Activated naive CD4-positive, alpha-beta T cell treated with anti-CD3 and anti-CD28 coated beads, Interleukin-2, amount 50 U/mL, for 16 hours (primary cell): Measurements from ENCODE around the gene RPS21.

Source experiments
- DNase-seq: peaks from one replicate; pipeline ENCODE4 v3.0.0-alpha.2; 2020

RPS21 gene

DNA sequence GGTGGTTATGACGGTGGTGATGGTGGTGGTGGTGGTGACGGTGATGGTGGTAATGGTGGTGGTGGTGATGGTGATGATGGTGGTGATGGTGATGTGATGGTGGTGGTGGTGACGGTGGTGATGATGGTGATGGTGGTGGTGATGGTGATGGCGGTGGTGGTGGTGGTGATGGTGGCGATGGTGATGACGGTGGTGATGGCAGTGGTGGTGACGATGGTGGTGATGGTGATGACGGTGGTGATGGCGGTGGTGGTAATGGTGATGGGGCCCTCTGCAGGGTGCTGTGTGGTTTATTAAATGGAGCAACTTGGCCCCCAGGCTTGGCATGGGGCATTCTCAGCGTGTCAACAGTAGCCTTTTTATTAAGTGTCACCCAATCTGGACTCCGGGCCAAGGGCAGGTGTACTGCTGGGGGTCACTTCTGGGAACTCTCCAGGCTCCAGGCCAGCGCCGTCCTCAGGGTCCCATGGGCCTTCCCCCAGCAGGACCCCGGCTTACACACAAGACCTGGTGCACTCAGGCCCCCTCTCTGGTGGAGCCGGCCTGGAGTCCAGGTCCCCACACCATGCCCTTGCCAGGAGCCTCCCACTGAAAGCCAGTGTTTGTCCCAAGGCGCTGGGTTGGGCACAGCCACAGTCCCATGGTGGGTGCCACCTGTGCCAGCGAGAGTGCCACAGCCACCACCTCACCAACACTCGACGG is 11.4 kb downstream of the RPS21 start:
- no peak for DNase-seq

DNA sequence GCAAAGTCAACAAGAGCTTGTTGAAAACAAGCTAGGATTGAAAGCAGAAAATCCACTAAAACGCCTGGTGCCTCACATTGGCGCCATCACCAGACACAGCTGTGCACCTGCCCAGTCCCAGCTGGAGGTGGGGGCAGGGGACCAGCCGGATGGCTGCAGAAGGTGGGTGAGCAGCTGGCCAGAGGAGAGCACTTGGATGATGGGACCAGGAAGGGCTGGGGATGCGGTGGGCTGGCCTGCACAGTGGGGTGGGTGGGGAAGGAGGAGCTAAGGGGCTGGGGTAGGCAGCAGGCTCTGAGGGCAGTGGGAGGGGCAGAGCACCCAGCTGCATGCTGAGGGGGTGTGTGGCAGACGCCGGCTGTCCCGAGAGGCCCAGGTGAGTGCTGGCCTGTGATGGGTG is 13.1 kb downstream of the RPS21 start:
- no peak for DNase-seq

DNA sequence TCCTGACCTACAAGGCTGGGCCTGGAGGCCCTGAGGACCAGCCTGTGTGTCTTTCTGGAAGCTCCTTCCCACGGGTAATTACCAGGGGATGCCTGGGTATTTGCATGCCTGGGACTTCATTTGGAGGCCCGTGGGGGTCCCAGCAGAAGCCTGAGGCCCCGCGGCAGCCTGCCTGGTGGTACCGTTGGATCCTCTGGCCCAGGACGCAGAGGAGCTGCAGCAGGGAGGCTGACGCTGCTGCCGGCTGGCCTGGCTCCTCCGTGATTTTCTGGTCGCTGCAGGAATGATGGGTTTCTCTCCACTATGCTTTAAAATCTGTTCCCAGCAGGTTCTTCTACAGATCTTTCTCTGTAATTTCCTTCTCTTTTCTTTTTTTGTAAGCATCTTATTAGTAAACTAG is 13.6 kb downstream of the RPS21 start:
- DNase-seq = no peak

DNA sequence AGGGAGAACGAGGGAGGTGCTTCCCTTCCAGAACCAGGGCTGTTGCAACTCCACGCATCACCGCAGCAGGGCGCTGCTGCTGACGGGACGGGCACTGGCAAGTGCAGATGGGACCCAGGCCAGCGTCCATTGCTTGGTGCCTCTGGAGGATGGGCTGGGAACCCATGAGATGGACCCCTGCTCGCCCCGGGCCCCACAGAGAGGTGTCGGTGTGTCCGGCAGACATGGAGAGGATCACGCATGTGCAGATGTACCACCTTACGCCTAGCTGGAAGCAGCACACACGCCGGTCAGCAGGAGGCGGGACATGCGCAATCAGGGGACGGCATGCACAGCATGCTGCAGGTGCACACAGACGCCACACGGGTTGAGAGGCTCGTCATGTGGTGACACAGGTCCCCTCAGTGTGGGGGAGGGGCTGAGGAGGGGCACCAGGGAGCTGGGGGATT is 14.5 kb downstream of the RPS21 start:
- no peak for DNase-seq

DNA sequence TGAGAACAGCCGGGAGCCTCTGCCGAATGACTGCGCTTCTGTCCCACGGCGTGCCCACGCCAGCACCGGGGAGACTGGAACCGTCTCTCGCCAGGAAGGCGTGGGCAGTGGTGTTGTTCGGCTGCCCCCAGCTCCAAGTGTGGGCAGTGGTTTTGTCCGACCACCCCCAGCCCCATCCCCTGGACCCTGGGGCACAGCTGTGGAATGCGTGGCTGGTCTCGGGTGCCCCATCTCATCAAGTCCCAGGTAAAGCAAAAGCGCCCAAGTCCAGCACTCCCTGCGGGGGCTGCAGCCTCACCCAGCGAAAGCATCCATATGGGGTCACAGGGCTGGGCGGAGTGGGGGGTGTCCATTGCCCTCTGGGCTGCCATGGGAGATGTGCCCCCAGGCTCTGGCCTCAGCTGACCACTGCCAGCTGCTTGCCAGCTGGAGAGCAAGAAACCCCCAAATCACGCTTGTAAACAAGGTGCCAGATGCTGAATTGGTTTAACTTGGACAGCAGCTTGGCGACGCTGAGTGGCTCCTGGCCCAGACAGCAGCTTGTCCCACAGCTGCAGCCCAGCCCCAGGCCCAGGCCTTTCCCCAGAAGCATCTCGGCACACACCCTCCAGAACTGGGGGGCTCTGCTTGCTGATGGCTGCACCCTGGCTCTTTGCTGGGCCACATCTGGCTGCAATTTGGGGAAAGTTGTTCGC is 15.7 kb downstream of the RPS21 start:
- DNase-seq = no peak

DNA sequence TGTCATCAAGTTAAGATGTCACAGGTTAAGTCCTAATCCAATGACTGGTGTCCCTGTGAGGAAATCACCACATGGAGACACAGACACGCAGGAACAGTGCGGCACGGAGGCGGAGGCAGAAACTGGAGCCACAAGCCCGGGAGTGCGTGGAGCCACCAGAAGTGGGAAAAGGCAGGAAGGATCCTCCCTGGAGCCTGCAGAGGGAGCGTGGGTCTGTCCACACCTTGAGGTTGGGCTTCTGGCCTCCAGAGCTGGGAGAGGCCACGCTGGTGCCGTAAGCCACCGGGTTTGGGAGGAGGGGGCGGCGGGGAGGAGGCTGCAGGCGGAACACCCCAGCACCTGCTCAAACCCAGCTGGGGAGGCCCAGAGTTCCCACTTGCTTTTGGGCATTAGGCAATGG is 16.4 kb downstream of the RPS21 start:
- DNase-seq = no peak

DNA sequence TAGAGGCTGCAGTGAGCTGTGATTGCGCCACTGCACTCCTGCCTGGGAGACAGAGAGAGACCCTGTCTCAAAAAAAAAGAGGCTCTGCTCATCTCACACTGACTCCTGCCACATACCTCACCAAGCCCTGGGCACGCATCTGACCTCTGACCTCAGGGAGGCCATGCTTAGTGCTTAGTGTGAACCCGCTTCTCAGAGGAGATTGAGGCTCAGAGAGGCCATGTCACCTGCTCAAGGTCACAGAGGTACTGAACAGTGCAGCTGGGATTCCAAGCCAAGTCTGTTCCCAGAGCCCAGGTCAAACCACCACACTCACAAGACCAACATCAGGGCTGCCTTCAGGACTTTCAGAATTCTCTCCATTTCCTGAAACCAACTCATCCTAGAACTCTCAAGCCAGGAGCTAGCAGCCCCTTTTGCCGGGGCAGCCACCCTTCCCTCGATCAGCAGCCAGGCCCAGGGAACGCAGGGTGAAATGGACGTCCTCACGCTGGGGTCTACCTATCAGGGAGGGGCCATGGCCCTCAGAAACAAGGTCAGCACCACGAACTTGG is 17.3 kb downstream of the RPS21 start:
- DNase-seq = no peak

DNA sequence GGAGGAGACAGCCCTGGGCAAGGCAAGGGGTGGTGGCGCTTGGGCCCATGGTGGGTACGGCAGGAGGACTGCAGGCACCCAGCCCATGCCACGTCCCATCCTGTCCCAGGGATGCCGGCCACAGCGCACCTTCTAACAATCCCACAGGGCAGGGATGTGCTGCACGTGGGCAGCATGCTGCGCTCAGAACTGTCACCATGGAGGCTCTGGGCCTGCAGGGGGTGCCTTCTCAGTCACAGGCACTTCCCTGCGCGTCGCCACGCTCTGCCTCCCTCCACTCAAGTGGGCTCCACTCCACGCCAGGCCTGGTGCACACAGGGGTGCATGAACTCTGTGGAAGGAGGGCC is 17.8 kb downstream of the RPS21 start:
- no peak for DNase-seq

DNA sequence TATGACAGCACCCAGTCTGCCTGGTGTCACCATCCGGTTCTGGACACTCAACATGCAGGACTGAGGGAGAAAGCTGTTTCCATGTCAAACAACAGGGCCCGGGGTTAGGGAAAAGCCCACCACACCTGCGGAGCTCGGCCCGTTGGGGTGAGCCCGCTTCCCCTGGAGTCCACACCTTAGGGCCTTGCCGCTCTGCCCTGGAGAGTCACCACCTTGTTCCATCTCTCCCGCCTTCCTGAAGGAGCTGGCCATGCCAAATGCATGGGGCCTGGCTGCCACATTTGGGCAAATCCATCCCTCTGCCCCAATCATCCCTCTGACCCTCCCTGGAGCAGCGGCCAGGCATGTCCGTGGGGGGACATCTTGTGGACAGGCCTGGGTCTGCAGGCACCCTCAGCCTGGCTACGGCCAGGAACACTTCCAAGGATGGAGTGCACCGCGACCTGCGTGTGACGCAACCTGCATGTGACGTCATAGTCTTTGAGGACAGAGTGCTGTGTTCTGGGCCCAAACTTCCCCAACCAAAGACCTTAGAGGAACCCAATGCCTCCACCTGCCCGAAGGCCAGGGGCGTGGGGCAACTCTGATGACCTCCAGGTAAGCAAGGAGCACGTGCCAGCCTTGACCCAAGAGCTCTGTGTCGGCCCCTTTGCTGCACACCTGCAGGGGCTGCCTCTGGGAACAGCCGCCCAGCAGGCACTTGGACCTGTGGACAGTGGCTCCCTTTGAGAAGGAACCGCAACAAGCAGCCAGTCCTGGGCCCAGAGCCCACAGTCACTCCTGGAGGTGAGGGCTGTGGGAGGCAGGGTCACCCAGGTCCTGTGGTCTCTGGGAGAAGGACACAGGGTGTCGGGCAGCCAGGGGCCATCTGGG is 18.4 kb downstream of the RPS21 start:
- no peak for DNase-seq

DNA sequence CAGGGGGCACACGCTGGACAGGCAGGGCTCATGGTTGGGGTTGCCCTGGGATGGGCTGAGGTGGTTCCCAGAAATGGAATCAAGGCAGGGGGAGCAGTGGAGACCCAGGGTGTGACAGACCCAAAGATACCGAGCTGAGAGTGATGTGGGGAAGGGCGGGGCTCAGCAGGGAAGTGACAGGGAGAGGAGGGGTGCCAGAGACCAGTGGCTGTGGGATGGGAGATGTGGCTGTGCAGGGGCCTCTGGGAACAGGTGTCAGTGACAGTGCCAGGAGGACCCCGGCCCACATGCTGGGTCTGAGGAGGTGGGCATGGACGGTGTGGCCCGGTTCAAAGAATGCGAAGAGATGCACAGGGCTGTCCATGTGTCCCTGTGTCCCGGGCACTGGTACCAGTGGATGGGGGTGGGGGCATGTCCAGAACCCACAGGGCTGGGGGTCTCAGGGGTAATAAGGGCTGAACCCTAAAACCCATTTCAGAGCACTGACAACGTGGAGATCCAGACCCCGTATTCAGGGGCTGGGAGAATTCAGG is 19.1 kb downstream of the RPS21 start:
- no peak for DNase-seq

DNA sequence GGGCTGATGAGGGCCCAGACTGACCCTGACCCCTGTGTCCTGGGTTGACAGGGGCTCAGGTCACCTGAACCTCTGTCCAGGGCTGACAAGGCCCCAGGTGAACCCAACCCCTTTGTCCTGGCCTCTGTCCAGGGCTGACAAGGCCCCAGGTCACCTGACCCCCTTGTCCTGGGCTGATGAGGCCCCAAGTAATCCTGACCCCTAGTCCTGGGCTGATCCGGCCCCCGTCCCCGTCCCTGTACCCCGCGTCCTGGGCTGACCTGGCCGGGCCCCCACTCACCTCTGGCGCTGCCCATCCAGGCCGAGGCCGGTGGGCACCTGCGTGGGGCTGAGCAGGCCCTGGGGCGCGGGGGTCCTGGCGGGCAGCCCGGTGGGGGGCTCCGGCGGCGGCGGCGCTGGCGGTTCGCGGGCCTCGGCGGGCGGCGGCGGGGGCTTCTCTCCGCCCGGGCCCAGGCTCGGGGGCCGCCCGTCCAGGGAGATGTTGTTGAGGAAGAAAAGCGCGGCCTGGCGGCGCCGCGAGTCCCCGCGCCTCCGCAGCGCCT is 19.8 kb downstream of the RPS21 start:
- no peak for DNase-seq

DNA sequence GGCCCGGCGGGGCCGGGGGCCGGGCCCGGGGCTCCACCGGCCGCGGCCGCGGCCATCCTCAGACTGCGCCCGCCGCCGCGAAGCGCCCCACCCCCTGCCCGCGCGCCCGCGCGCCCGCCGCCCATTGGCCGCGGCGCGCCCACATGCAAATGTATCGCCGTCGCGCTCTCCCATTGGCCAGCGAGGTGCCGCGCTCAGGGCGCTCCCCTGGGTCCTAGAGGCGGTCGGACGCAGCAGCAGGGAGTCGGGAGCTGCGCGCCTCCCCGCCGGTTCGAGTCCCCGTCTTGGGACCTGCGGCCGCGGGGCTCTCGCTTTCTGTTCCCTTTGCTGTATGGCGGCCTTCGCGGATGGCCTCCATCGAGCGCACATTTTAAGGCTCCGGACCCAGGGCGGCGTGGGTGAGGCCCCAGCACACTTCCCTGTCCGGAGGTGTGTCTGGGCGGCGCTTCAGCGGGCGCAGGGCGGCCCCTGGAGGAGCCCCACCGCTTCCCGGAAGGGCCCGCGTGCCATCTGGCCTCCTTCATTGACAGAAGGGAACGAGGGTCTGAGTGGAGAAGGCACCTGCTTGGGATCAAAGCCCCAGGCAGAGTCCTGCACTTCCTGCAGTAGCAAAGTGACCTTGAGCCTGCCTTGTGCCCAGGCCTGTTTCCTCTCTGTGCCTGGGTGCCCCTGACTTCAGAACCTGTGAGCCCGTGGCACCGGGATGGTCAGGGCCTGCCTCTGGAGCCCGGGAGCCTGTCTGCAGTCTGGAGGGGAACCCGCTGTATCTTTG is 20.5 kb downstream of the RPS21 start, which contains the start of gene CABLES2:
TSS of gene CABLES2 (minus strand) at position 65 of the 772 bp plus-strand sequence. CDS start at position 56, 9 bp downstream.
- peak; percentile 93 for DNase-seq

DNA sequence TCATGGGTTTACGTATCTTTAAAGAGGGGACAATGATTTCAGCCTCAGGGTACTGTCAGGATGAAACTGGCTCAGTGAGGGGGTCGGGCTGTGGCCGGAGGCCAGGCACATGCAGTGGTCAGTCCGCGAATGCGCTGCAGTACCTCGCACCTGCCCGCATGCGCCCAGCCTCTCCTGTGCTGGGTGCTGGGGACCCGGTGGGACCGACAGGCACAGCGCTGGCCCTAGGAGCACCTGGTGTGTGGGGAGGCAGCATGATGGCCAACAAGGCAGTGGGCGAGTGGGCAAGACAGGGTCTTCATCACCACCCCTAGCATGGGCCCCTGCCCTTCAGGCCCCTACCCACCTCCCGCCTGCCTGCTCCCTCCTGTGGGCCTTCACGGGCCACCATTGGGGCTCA is 21.2 kb downstream of the RPS21 start:
- no peak for DNase-seq

DNA sequence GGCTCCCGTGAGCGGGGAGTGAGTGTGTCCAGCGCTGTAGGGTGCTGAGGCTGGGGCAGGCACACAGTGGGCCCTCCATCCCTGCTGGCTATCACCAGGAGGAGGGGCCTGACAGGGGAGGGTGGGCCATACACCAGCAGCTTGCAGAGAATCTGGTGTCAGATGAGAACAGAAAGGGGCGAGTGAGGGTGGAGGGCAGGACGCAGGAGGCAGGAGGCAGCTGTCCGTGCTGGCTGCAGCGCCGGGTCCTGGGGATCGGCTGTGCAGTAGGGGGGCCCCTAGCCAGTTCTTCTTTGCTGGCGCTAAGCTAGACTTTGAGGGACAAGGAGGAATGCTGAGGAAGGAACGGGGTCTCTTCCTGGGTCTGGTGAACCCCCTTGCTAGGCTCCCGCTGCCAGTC is 21.7 kb downstream of the RPS21 start:
- no peak for DNase-seq

DNA sequence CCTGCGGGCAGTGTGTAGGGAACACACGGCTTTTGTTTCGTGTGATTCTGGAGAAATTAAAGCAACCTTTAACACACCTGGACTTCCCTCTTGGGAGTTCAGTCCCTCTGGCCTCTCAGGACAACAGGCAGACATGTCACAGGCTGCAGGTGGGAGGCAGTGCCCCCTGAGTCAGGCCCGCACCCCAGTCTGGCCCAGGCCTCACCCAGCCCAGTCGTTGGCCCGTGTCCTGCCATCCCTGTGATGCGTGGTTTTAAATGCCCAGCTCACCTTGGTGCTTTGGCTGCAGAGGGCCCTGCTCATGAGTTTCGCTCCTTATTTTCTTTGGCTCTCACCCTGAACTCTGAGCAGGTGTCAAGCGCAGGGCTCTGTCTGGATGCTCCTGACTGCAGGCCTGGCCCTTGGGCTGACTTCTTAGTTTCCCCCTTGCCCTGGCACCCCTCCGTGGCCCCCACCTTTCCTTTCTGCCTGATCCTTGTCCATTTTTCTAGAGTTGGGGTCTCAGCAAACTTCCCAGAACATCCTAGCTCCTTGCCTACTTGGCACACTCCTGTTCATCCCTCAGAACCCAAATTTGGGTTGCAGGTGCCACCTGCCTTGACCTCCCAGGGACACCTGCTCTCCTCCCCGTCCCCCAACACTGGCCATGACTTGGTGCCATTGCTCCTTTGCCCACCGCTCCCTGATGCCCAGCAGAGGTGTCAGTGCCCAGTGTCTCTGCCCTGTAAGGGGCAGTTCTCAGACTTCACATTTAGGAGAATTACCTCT is 22.4 kb downstream of the RPS21 start:
- DNase-seq = no peak

DNA sequence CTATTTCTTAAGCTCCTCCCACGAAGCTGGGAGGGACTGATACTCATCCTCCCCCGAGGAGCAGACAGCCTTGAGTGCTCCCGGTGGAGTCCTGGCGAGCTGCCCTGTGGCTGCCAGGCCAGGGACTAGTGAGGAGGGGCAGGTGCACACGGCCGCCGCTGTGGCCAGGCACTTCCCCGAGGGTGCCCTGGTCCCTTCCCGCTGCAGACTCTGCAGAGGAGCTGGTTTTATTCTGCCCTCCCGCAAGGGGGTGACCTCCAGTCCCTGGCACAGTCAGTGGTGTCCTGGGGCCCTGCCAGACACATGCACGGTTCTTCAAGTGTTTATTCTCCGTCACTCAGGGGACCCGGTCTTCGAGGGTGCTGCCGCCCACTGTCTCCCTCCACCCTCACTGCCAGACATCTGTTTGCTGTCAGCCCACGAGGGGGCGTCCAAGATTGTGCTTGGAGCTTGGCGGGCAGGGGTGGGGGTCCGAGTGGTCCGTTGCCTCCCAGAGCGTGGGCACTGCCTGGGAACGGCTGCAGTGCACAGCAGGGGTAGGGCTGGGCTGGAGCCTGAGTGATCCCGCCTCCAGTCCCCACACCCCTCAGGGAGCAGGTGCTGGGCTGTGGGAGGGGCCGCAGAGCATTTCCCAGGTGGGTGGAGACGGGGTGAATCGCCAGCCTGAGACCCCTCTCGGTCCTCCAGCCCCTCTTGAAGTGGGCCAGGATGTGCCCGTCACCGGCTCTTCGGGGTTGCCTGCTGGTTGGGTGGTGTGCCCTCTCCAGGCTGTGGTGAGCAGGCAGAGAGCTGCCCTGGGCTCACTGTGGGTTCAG is 23.2 kb downstream of the RPS21 start:
- peak; percentile 49 for DNase-seq

DNA sequence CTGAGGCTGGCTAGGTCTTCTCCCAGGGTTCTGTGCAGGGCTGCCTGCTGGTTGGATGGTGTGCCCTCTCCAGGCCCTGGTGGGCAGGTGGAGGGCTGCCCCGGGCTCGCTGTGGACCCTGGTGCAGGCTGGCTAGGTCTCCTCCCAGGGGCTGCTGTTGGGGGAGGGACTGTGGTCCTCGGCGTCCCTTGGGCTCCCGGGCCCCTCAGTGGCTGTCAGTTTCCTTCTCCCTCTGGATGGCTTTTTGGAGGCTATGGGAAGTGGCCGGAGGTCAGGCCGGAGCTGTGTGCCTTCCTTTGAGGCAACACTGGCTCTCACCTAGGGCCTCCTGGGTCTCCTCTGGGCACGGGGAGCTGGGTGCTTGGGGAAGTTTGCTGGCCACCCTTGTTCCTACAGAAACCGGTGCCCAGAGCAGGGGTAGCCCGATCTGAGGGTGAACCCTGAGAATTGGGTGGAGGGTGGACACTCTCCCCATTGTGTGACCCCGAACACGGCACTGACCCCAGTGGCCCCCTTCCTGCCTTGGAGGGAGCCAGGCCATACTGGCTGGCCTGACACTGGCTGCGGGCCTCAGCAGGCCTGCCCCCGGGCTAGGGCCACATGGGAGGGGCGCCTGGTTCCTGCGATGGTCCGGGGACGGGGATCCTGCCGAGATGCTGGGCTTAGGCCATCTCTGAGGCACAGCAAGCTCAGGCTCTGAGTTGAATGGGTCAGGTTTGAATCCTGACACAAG is 24.0 kb downstream of the RPS21 start:
- DNase-seq = no peak

DNA sequence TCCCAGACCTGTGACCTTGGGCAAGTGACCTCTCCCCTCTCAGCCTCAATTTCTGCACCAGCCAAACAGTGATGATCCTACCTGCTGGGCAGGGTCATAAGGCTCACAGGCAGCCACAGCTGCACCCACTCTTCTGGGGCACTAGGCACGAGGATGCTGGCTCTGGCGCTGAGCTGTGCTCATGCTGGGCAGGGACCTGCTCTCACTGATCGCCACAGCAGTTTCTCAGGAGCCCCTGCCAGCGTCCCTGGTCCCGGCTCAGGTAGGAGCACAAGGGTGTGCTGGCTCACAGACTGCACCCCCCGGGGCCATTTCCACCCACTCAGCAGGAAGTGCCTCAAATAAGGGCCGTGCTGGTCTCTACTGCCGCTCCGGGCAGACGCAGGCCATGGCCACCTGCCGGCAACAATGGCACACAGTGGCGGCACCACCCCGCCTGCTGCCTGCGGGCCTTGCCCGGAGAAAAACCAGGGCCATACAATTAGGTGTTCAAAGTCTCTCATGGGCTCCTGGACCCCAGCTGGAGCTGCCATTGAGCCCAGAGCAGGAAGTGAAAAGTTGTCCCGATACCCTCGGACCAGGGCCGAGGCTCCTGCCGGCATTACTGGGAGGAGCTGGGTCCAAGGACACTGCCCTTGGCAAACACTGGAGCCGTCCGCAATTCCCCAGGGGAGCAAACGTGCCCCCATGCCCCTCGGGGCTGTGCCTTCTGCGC is 24.7 kb downstream of the RPS21 start:
- DNase-seq = no peak
